GM18520 (cell line): ENCODE data around the gene GALK2.

ENCODE experiments used
- ATAC-seq: cut with Tn5 transposase; IDR thresholded peaks from one replicate; pipeline ENCODE4 v1.9.1; 2021; ENCODE audit not compliant: unreplicated experiment

The GALK2 gene

DNA sequence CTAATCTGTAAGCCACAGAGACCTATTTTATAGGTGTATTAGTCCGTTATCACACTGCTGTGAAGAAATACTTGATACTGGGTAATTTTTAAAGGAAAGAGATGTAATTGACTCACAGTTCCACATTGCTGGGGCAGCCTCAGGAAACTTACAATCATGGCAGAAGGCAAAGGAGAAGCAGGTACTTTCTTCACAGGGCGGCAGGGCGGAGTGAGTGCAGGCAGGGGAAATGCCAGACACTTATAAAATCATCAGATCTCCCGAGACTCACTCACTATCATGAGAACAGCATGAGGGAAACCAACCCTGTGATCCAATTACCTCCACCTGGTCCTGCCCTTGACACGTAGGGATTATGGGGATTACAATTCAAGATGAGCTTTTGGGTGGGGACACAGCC, 108.7 kb downstream of the GALK2 start:
- no peak for ATAC-seq

- no peak for ATAC-seq
Observed at GRCh38 chr15:49279521-49280456, 109.7 kb downstream of the GALK2 start.

- no peak for ATAC-seq
Observed at GRCh38 chr15:49282366-49282765, 112.3 kb downstream of the GALK2 start.

- ATAC-seq, result no peak
Observed at GRCh38 chr15:49286649-49287404, 116.8 kb downstream of the GALK2 start.

GRCh38 chr15:49287481-49287880, 117.4 kb downstream of the GALK2 start:
- ATAC-seq, result no peak

GRCh38 chr15:49288391-49288790, 118.3 kb downstream of the GALK2 start:
- no peak for ATAC-seq

DNA sequence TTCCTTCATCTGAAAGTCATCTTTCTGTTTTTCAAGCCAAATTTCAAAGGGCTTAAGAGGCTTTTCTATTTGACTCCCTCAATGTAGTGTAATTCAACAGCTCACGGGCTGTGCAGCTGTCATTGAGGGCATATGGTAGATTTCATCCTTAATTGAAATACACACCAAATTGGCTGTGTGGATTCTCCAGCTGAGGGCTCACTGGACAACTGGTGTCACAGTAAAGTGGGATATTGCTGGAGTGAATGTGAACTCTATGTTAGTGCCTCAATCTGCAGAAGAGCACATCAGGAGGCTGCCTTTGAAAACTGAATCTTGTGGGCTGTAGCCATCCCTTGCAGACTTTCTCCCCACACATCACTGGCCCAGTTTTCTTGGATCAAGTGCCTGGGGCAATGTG, 120.1 kb downstream of the GALK2 start:
- no peak for ATAC-seq

DNA sequence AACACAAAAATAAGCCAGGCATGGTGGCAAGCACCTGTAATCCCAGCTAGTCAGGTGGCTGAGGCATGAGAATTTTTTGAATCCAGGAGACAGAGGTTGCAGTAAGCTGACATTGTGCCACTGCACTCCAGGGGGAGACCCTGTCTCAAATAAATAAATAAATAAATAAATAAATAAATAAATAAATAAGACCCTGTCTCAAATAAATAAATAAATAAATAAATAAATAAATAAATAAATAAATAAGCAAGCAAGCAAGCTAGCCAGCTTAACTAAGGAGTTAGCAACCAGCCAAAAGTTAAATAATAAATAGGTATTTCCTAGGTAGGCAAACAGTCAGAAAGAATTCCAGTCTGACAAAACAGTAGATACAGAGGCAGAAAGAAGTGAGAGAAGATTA, 123.9 kb downstream of the GALK2 start:
- ATAC-seq, result no peak

DNA sequence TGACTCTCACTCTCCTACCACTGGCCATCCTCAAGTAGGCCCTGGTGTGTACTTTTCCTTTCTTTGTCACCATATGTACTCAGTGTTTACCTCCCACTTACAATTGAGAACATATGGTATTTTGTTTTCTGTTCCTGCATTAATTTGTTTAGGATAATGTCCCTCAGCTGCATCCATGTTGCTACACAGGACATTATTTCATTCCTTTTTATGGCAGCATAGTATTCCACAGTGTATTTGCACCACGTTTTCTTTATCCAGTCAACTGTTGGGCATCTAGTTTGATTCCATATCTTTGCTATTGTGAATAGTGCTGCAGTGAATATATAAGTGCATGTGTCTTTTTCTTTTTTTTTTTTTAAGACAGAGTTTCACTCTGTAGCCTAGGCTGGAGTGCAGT, 126.2 kb downstream of the GALK2 start:
- no peak for ATAC-seq

DNA sequence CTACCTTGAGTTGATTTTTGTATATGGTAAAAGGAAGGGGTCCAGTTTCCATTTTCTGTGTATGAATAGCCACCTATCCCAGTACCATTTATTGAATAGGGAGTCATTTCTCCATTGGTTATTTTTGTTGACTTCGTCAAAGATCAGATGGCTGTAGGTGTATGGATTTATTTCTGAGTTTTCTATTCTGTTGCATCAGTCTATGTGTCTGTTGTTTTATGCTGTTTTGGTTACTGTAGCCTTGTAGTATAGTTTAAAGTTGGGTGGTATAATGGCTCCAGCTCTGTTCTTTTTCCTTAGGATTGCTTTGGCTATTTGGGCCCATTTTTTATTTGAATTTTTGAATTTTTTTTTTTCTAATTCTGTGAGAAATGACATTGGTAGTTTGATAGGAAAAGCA, 127.5 kb downstream of the GALK2 start:
- ATAC-seq, result no peak

- no peak for ATAC-seq
Observed at GRCh38 chr15:49300856-49301255, 130.8 kb downstream of the GALK2 start.

- no peak for ATAC-seq
Observed at GRCh38 chr15:49301562-49301961, 131.5 kb downstream of the GALK2 start.

GRCh38 chr15:49303003-49303402, 133.0 kb downstream of the GALK2 start:
- no peak for ATAC-seq

DNA sequence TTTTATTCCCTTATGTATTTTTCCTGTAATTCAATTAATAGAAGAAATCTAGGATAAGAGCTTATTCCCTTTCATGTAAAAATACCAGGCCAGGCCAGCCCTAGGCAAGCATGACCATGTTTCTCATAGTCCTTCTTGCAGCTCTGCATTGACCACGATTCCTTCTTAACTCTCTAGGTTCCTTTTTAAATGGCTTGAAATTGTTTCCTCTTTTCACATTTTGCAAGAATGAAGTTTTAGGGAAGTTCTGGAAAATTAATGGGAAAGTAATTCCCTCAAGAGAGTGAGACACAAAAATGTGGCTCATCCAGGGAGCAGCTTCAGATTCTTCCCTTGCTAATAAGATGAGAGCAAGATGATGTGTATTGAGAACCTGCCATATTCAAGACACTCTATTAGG, 136.5 kb downstream of the GALK2 start:
- no peak for ATAC-seq

GRCh38 chr15:49308686-49309085, 138.6 kb downstream of the GALK2 start:
- no peak for ATAC-seq

- no peak for ATAC-seq
Observed at GRCh38 chr15:49309889-49310288, 139.8 kb downstream of the GALK2 start.

GRCh38 chr15:49313650-49314049, 143.6 kb downstream of the GALK2 start:
- no peak for ATAC-seq

DNA sequence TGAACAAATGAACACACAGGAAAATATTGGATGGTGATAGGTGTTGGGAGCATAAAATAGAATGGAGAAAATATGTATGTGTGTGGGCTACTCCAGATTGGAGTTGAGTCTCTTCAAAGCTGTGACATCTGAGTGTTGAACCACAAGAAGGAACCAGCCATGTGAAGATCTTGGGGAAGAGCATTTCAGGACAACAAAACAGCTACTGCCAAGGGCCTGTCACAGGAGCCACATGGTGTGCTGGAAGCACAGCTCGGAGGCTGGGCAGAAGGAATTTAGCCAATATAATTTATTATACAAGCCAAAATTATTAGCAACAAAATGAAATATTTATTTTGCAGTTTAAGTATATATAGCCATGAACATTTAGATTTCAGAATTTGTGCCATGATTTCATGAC, 144.7 kb downstream of the GALK2 start:
- ATAC-seq, result no peak

DNA sequence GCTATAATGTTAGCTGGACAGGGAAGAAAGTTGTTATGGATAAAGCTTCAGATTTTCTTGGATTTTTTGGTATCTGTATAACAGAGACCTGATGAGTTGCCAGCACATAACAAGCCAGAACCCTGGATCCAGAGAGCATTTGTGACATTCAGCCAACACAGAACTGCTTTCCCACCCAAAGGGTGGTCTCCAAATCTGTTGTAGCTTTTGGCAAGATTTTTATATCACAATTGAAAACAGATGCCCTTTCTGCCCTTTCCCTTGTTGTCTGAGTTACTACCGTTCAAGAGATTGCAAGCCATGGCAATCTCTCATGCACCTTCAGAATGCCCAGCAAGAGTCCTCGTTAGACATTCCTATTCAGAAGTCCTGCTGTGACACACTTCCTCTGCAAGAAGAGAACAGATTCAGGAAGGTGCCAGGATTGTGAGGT, 145.4 kb downstream of the GALK2 start:
- ATAC-seq, result no peak

- no peak for ATAC-seq
Observed at GRCh38 chr15:49320351-49320750, 150.3 kb downstream of the GALK2 start.

DNA sequence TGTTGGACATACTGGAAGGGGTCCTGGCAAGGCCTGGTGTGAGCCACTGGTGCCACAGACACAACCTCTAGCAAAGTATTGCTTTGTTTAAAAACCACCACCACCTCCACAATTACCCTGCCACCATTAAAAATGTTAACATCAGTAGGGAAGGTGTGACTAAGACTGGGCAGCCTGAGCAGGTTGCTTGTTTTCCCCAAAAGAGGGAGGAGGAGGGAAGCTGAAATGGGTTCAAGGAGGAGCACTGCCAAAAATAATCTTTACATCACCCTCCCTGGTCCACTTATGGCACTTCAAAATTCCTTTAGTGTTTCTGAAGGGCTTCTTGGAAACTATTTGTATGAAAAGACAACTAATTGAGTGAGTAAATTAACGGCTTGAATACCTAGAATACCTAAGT, 153.2 kb downstream of the GALK2 start:
- no peak for ATAC-seq

DNA sequence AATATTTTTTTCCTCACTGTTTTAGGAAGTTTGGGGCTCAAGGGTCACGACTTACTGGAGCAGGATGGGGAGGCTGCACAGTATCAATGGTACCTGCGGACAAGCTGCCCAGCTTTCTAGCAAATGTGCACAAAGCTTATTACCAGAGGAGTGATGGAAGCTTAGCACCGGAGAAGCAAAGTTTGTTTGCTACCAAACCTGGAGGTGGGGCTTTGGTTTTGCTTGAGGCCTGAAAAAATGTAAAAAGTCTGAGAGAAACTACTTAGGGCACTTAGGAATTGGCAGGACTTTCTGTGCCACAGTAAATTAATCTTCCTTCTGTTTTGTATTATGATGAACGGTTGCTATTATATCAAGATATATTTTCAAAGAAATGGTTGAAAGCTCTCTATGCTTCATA, 157.9 kb downstream of the GALK2 start:
- ATAC-seq, result no peak
